Measurements from ENCODE around the gene TMEM69. TPM values are rescaled to one million over a fixed set of nuclear protein-coding genes. Genes with fewer than 3 reads are reported as not detected.

Gene TMEM69
- total and polyA plus RNA-seq, 2 of the 4 experiments (the other 2 are of a cell fraction): 19.9 to 33.6 TPM

DNA sequence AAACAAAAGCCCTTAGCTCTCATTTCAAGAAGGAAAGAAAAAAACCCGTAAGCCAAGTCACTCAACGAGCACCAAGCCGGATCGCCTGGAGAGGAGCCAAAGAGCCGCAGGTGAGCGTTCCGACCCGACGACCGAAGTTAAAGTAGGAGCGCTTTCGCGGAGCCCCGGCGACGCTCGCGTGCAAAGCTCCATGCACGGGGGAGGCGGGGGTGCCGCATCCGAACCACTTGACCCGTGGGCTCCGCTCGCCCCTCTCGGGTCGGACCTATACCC lies 2.0 kb upstream of the TMEM69 start:
- DNase-seq (peak; percentile 8), ATAC-seq (ENCODE audit: low read depth) (no peak)
- TF ChIP-seq RCOR1 (IDR thresholded peaks at IDR 0.05; ENCODE audit: insufficient replicate concordance, low read length) (no peak), CHD1 (IDR thresholded peaks at IDR 0.05; ENCODE audit: low read depth, low read length) (no peak), NFE2L2 (IDR thresholded peaks at IDR 0.05; ENCODE audit: low read depth, low read length) (no peak), SMC3 (IDR thresholded peaks at IDR 0.05; ENCODE audit: low read depth, low read length) (no peak), RAD21 (IDR thresholded peaks at IDR 0.05; ENCODE audit: low read length) (no peak), MXI1 (IDR thresholded peaks at IDR 0.05; ENCODE audit: borderline replicate concordance, low read depth, low read length) (no peak)
- TF ChIP-seq, protein P1, sequence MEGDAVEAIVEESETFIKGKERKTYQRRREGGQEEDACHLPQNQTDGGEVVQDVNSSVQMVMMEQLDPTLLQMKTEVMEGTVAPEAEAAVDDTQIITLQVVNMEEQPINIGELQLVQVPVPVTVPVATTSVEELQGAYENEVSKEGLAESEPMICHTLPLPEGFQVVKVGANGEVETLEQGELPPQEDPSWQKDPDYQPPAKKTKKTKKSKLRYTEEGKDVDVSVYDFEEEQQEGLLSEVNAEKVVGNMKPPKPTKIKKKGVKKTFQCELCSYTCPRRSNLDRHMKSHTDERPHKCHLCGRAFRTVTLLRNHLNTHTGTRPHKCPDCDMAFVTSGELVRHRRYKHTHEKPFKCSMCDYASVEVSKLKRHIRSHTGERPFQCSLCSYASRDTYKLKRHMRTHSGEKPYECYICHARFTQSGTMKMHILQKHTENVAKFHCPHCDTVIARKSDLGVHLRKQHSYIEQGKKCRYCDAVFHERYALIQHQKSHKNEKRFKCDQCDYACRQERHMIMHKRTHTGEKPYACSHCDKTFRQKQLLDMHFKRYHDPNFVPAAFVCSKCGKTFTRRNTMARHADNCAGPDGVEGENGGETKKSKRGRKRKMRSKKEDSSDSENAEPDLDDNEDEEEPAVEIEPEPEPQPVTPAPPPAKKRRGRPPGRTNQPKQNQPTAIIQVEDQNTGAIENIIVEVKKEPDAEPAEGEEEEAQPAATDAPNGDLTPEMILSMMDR (conservative IDR thresholded peaks at IDR 0.05; ENCODE audit: low read depth, low read length): no peak
- TF ChIP-seq, protein P2, sequence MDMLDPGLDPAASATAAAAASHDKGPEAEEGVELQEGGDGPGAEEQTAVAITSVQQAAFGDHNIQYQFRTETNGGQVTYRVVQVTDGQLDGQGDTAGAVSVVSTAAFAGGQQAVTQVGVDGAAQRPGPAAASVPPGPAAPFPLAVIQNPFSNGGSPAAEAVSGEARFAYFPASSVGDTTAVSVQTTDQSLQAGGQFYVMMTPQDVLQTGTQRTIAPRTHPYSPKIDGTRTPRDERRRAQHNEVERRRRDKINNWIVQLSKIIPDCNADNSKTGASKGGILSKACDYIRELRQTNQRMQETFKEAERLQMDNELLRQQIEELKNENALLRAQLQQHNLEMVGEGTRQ (IDR thresholded peaks at IDR 0.05; ENCODE audit: low read depth, low read length): no peak
- TF ChIP-seq, protein P3, sequence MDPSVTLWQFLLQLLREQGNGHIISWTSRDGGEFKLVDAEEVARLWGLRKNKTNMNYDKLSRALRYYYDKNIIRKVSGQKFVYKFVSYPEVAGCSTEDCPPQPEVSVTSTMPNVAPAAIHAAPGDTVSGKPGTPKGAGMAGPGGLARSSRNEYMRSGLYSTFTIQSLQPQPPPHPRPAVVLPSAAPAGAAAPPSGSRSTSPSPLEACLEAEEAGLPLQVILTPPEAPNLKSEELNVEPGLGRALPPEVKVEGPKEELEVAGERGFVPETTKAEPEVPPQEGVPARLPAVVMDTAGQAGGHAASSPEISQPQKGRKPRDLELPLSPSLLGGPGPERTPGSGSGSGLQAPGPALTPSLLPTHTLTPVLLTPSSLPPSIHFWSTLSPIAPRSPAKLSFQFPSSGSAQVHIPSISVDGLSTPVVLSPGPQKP (IDR thresholded peaks at IDR 0.05; ENCODE audit: borderline replicate concordance, low read depth, low read length): no peak
- intact Hi-C loops (cut with micrococcal nuclease): loop anchor here (2.0 to 10.0 kb wide), 4 partner anchors 99 to 174 kb away; partner anchors contain the start of gene MAST2
- Histone ChIP-seq H3K18ac (ENCODE audit: low read depth, low read length) (peak overlapping the region; percentile 50), H2AFZ (replicated peaks; ENCODE audit: low read length, poor library complexity) (peak overlapping the region; percentile 98), H3K14ac (replicated peaks; ENCODE audit: low read depth, low read length) (peak overlapping the region; percentile 93), H2AK5ac (ENCODE audit: low read depth, low read length) (no peak overlapping the region), H3K9me1 (ENCODE audit: insufficient read depth, low read length) (peaks cover 5% of the 10 kb centered on the region; the same call in 1 of the 2 replicates), H3K23ac (ENCODE audit: low read depth, low read length) (peak overlapping the region; percentile 94), H3K56ac (ENCODE audit: extremely low read depth, insufficient read depth, low read length) (peak overlapping the region; percentile 83), H2BK5ac (ENCODE audit: low read depth, low read length, poor library complexity, severe bottlenecking) (peak overlapping the region; percentile 82), H4K91ac (ENCODE audit: insufficient read depth, low read depth, low read length) (peak overlapping the region; percentile 63), H3K27me3 (ENCODE audit: control insufficient read depth, insufficient read depth, low read length) (no peaks in the 10 kb centered on the region), H2BK20ac (ENCODE audit: low read depth, low read length) (no peak overlapping the region), H3K4ac (ENCODE audit: low read depth, low read length) (peak overlapping the region; percentile 83), H3K4me3 (ENCODE audit: insufficient read depth, low read depth, low read length) (peak overlapping the region; percentile 94), H3K9ac (ENCODE audit: low read depth, low read length) (peak overlapping the region; percentile 85), H2AK9ac (replicated peaks; ENCODE audit: low read depth, low read length, poor library complexity) (peak overlapping the region; percentile 100), H2BK120ac (ENCODE audit: low read depth, low read length) (peak overlapping the region; percentile 4; the same call in 1 of the 2 replicates), H3K27ac (ENCODE audit: insufficient read depth, low read length) (peak overlapping the region; percentile 86), H4K5ac (ENCODE audit: low read depth, low read length) (peak overlapping the region; percentile 66), H4K20me1 (ENCODE audit: insufficient read depth, low read length) (peaks cover 28% of the 10 kb centered on the region; the same call in 1 of the 2 replicates), H3K4me1 (ENCODE audit: control insufficient read depth, insufficient read depth, low read length) (no peaks in the 10 kb centered on the region), H3K9me3 (ENCODE audit: control insufficient read depth, insufficient read depth, low read length) (no peaks in the 10 kb centered on the region), H3K79me1 (ENCODE audit: low read depth in 1 of 2, low read length in 2 of 2) (peaks cover 0 to 46% of the 10 kb centered on the region in 2 experiments; a peak in 3 of 4 replicates), H4K8ac (ENCODE audit: low read depth in 2 of 2, low read length in 2 of 2) (peak overlapping the region; percentile 17 to 72; a peak in 2 of 4 replicates), H3K4me2 (ENCODE audit: low read depth, low read length) (peak overlapping the region; percentile 92; the same call in 1 of the 2 replicates), H3K36me3 (ENCODE audit: control insufficient read depth, insufficient read depth, low read length) (no peaks in the 10 kb centered on the region), H2BK15ac (ENCODE audit: low read depth, low read length) (no peak overlapping the region)
- no TSS peak for BruUV-seq (replicated peaks)
- POLR2A ChIA-PET (ENCODE audit: unreplicated experiment): interaction anchor here (1.3 kb wide), 1 partner anchor 17 kb away, joined by 7 read pairs; no protein-coding TSS in a partner anchor
- CTCF ChIA-PET: interaction anchor here (0.7 kb wide), 1 partner anchor 9 kb away, joined by 3 read pairs; no protein-coding TSS in a partner anchor
- WGBS, 2 experiments (ENCODE audit: extremely low coverage in 2 of 2, insufficient read length in 1 of 2): 1% methylated on average over 25 of the region's 27 CpGs; no CpG with 5 or more reads in 1 of the 2 experiments
- in situ Hi-C loops (cut with MboI; ENCODE audit: low sequenced_read_pairs): no loop called here
- dilution Hi-C loops (cut with HindIII; ENCODE audit: low sequenced_read_pairs, unreplicated experiment): no loop called here
